Heart right ventricle (tissue), 16 donors: Measurements from ENCODE around the gene PANX1. TPM values are rescaled to one million over a fixed set of nuclear protein-coding genes. Genes with fewer than 3 reads are reported as not detected.
A peak's percentile ranks its signal among the peaks of the same experiment; 100 is the strongest.

Experiments used
- ATAC-seq, 8 donors: fragments of 200-7000 bp; cut with Tn5 transposase; one replicate each; pipeline ENCODE4 v1.9.1; 2020; ENCODE audit warnings: mild to moderate bottlenecking in 8 of 8, moderate library complexity in 8 of 8, moderate number of reproducible peaks in 1 of 8
- DNase-seq, 2 donors: peaks; one replicate each; pipeline ENCODE4 v3.0.0-alpha.2; 2020
- H3K27ac ChIP-seq, 10 donors: fragments of 200-600 bp; sonication (generic) in 2 of 10; one replicate each; pipeline versions ENCODE4 v1.5.0 to v1.8.0; 2020 to 2022; ENCODE audit warnings: mild to moderate bottlenecking in 3 of 10
- H3K27me3 ChIP-seq, 7 donors: fragments of 200-600 bp; one replicate each; pipeline ENCODE4 v1.8.0; 2021 to 2022; ENCODE audit warnings: mild to moderate bottlenecking in 2 of 7
- H3K36me3 ChIP-seq, 9 donors: fragments of 200-600 bp; sonication (generic) in 1 of 9; one replicate each; pipeline versions ENCODE4 v1.5.0 to v1.8.0; 2020 to 2022; ENCODE audit warnings: mild to moderate bottlenecking in 2 of 9
- H3K4me1 ChIP-seq, 9 donors: fragments of 200-600 bp; sonication (generic) in 1 of 9; one replicate each; pipeline versions ENCODE4 v1.5.0 to v1.8.0; 2020 to 2022; ENCODE audit warnings: mild to moderate bottlenecking in 4 of 9
- H3K4me3 ChIP-seq, 10 donors: fragments of 200-600 bp; sonication (generic) in 2 of 10; one replicate each; pipeline versions ENCODE4 v1.5.0 to v1.8.0; 2020 to 2022; ENCODE audit warnings: mild to moderate bottlenecking in 7 of 10, moderate library complexity in 2 of 10
- H3K9me3 ChIP-seq, 11 donors: fragments of 200-600 bp in 10 of 11; sonication (generic) in 2 of 11; one replicate each; pipeline versions ENCODE4 v1.5.0 to v1.8.0; 2013 to 2022; ENCODE audit warnings: mild to moderate bottlenecking in 2 of 11, control low read depth in 1 of 11, moderate library complexity in 1 of 11
- CTCF ChIP-seq, 9 donors: fragments of 200-600 bp; sonication (generic) in 2 of 9; IDR thresholded peaks; one replicate each; pipeline versions ENCODE4 v1.5.0 to v1.8.0; 2021 to 2022; ENCODE audit warnings: antibody characterized with exemption in 9 of 9, mild to moderate bottlenecking in 5 of 9, moderate library complexity in 1 of 9
- WGBS, 2 donors: extraction: QIAGEN DNeasy Blood & Tissue Kit; methylation state at CpG; one replicate each; pipeline ENCODE4 v1.1.7; 2013; ENCODE audit warnings: inconsistent platforms in 1 of 2; 5-methylcytosine and 5-hydroxymethylcytosine counted together
- intact Hi-C, 10 donors: fragments of 100-400 bp; cut with DNase I; formaldehyde crosslinking; loops; one replicate each; pipeline versions ENCODE4 v1.11.1 to v1.14.2; 2022
- polyA plus RNA-seq, 2 donors: library from polyadenylated mRNA; stranded (reverse); fragments of 200-250 nt; gene quantifications; one replicate each; pipeline ENCODE4 v1.2.3, GENCODE V29; 2013
- total RNA-seq, 10 donors: library from RNA; stranded (reverse); fragmentation: NEBNext Ultra II Directional in 3 of 10; extraction: Animal tissue kit (Norgen Biotek cat#: 25700) in 3 of 10; gene quantifications; one replicate each; pipeline versions ENCODE4 v1.2.1 to v1.2.4, GENCODE V29; 2021 to 2023
- donor health status: Arrhythmogenic right ventricular cardiomyopathy.
- donor health status: ischemic (EF 13 %, LVEDD 7.1; RV severe dilation, severe dysfunction).
- donor health status: healthy with polysubstance abuse.
- donor health status: DM: no; HTN: yes; CAD: no.
- donor health status: DM: no; HTN: no; CAD: no.
- donor health status: ischemic (EF 25% LVEDD 6.9; RV normal size, moderate dysfunction).
- donor health status: ischemic (EF 25% LVEDD 5.7; RV mildly dilated, moderate dysfunction).
- donor health status: healthy.
- donor health status: DM: yes; HTN: yes; CAD: no.
- donor health status: Ischemic cardiomyopathy.
- donor health status: ischemic (EF 35%, LVEDD 5.7; RV mildly dilated, moderate dysfunction).
- donor health status: nonischemic (EF 11% LVEDD 7.7; RV severe dilation, severe dysfunction).
- donor health status: DM: yes; HTN: yes; CAD: no.
- donor health status: PGD.
- donor health status: ischemic (EF 29% LVEDD 5.4; RV normal size, mild dysfunction).
- donor health status: nonischemic (EF 23%, LVEDD 6.1; RV moderate dilation, normal function).

PANX1 gene
- total and polyA plus RNA-seq, 12 donors: 4.4 to 42.4 (median 19.3) TPM

- ATAC-seq: peak in 6 of 8 donors; percentile 17 to 36 (median 25)
Observed at GRCh38 chr11:94142308-94143281, 14.0 kb downstream of the PANX1 start.

GRCh38 chr11:94144216-94144615 is 15.6 kb downstream of the PANX1 start:
- Histone ChIP-seq H3K4me1 (peaks cover 10 to 92% (median 61%) of the 10 kb centered on the region in 9 donors), H3K27me3 (no peaks in the 10 kb centered on the region), H3K4me3 (no peak overlapping the region), H3K36me3 (no peaks in the 10 kb centered on the region), H3K9me3 (no peaks in the 10 kb centered on the region), H3K27ac (no peak overlapping the region)
- ATAC-seq (peak in 2 of 8 donors; percentile 18 to 28), DNase-seq (no peak)
- intact Hi-C loops: no loop called here
- WGBS, 2 donors: 89 to 90% methylated on average over 3 of the region's 3 CpGs
- no peak for TF ChIP-seq CTCF (IDR thresholded peaks at IDR 0.05)

More at GRCh38 chr11:94142308-94143281, 14.0 kb downstream of the PANX1 start:
- Histone ChIP-seq H3K9me3 (no peaks in the 10 kb centered on the region), H3K36me3 (no peaks in the 10 kb centered on the region), H3K4me1 (peaks cover 10 to 91% (median 58%) of the 10 kb centered on the region in 9 donors), H3K27me3 (no peaks in the 10 kb centered on the region), H3K4me3 (no peak overlapping the region), H3K27ac (peak overlapping the region in 1 of 10 donors; percentile 24)
- WGBS, 2 donors: 78 to 83% methylated on average over 7 of the region's 7 CpGs
- no peak for TF ChIP-seq CTCF (IDR thresholded peaks at IDR 0.05)
- DNase-seq: no peak
- intact Hi-C loops: no loop called here

GRCh38 chr11:94144664-94145063 is 16.0 kb downstream of the PANX1 start:
- no peak for TF ChIP-seq CTCF (IDR thresholded peaks at IDR 0.05)
- H3K27me3 ChIP-seq: no peaks in the 10 kb centered on the region
- WGBS, 2 donors: 94 to 100% methylated on average over 1 of the region's 1 CpG
- no peak overlapping the region for H3K4me3 ChIP-seq
- peaks cover 10 to 92% (median 61%) of the 10 kb centered on the region in 9 donors for H3K4me1 ChIP-seq
- no peaks in the 10 kb centered on the region for H3K9me3 ChIP-seq
- DNase-seq (no peak), ATAC-seq (peak in 1 of 8 donors; percentile 16)
- H3K27ac ChIP-seq: no peak overlapping the region
- intact Hi-C loops: no loop called here
- no peaks in the 10 kb centered on the region for H3K36me3 ChIP-seq

- no peak for ATAC-seq
- Histone ChIP-seq H3K9me3 (no peaks in the 10 kb centered on the region), H3K4me1 (peaks cover 11 to 92% (median 63%) of the 10 kb centered on the region in 9 donors)
Observed at GRCh38 chr11:94145431-94145830, 16.8 kb downstream of the PANX1 start.

More at GRCh38 chr11:94145431-94145830, 16.8 kb downstream of the PANX1 start:
- intact Hi-C loops: no loop called here
- no peak overlapping the region for H3K27ac ChIP-seq
- no peak for TF ChIP-seq CTCF (IDR thresholded peaks at IDR 0.05)
- WGBS, 2 donors: 84 to 85% methylated on average over 2 of the region's 2 CpGs
- no peak overlapping the region for H3K4me3 ChIP-seq
- no peak for DNase-seq
- no peaks in the 10 kb centered on the region for H3K36me3 ChIP-seq
- no peaks in the 10 kb centered on the region for H3K27me3 ChIP-seq
